Neural crest cell (in vitro differentiated cells): ENCODE measurements around the gene MED9. TPM values are rescaled to one million over a fixed set of nuclear protein-coding genes. Genes with fewer than 3 reads are reported as not detected.
"Not testable (repeated sequence)": the region's sequence is repeated elsewhere in the genome, so short reads cannot be mapped to it uniquely, and the experiment has no call there.

ENCODE experiments used
- DNase-seq: peaks from one replicate; pipeline ENCODE4 v3.0.0; 2021; ENCODE audit warnings: low read depth, mixed read lengths, low spot score
- H3K27ac Mint-ChIP-seq: one replicate; pipeline ENCODE4 v1.8.0; 2021; ENCODE audit warnings: mild to moderate bottlenecking, mixed read lengths; ENCODE audit not compliant: unreplicated experiment
- H3K27me3 Mint-ChIP-seq: 2 replicates; pipeline ENCODE4 v1.8.0; 2021; ENCODE audit warnings: low read depth, mild to moderate bottlenecking, mixed read lengths
- H3K36me3 Mint-ChIP-seq: 2 replicates; pipeline ENCODE4 v1.8.0; 2021; ENCODE audit warnings: low read depth, mild to moderate bottlenecking, mixed read lengths
- H3K4me1 Mint-ChIP-seq: 2 replicates; pipeline ENCODE4 v1.8.0; 2021; ENCODE audit warnings: mixed read lengths
- H3K4me3 Mint-ChIP-seq: one replicate; pipeline ENCODE4 v1.8.0; 2021; ENCODE audit warnings: mild to moderate bottlenecking, mixed read lengths
- H3K9me3 Mint-ChIP-seq: 2 replicates; pipeline ENCODE4 v1.8.0; 2021; ENCODE audit warnings: mixed read lengths
- CTCF ChIP-seq: fragments of 200-600 bp; sonication (generic); conservative IDR thresholded peaks from 2 replicates; pipeline ENCODE4 v1.5.0; 2021; ENCODE audit warnings: antibody characterized with exemption, mild to moderate bottlenecking
- long read RNA-seq: library from polyadenylated mRNA; unstranded; transcript quantifications from one replicate; pipeline ENCODE4 v2.0.0, GENCODE V29; 2020
- total RNA-seq: library from RNA; stranded (reverse); gene quantifications from 2 replicates; pipeline ENCODE4 v1.2.1, GENCODE V29; 2021

Gene MED9
- total RNA-seq = 20.5 and 22.2 TPM in 2 replicates
- long read RNA-seq, transcript MED9-201 (2 exons, 2,228 nt) = major isoform, 35 of 40 reads
- long read RNA-seq, partial matches to known transcripts = 0 of 40 reads
- long read RNA-seq, other reads (novel, unspliced or antisense) = 5 of 40 reads

GRCh38 chr17:17476865-17477467 is at the start of gene MED9:
Gene MED9 (plus strand): TSS chr17:17477000. CDS start chr17:17477042, 42 bp downstream.
- no peaks in the 10 kb centered on the region for H3K9me3 Mint-ChIP-seq
- DNase-seq = peak; percentile 90

GRCh38 chr17:17429222-17429621 is 47.6 kb upstream of the MED9 start:
- H3K4me1 Mint-ChIP-seq = no peaks in the 10 kb centered on the region
- H3K27ac Mint-ChIP-seq = no peak overlapping the region
- H3K9me3 Mint-ChIP-seq = peaks cover 8% of the 10 kb centered on the region
- TF ChIP-seq CTCF = no peak
- peaks cover 27% of the 10 kb centered on the region for H3K27me3 Mint-ChIP-seq
- H3K36me3 Mint-ChIP-seq = no peaks in the 10 kb centered on the region
- no peak overlapping the region for H3K4me3 Mint-ChIP-seq
- no peak for DNase-seq

More at GRCh38 chr17:17476865-17477467, at the start of gene MED9:
- TF ChIP-seq CTCF = no peak
- Mint-ChIP-seq H3K36me3 (no peaks in the 10 kb centered on the region), H3K4me1 (peaks cover 50% of the 10 kb centered on the region), H3K27me3 (no peaks in the 10 kb centered on the region), H3K4me3 (peak within 1 kb of the TSS; percentile 97), H3K27ac (peak within 1 kb of the TSS; percentile 90)

GRCh38 chr17:17430924-17431323 is 45.9 kb upstream of the MED9 start:
- not testable (repeated sequence) for H3K4me1 Mint-ChIP-seq, H3K36me3 Mint-ChIP-seq, H3K27ac Mint-ChIP-seq, H3K9me3 Mint-ChIP-seq, H3K4me3 Mint-ChIP-seq, DNase-seq
- H3K27me3 Mint-ChIP-seq = peaks cover 27% of the 10 kb centered on the region

GRCh38 chr17:17431605-17432004 is 45.2 kb upstream of the MED9 start:
- no peaks in the 10 kb centered on the region for H3K4me1 Mint-ChIP-seq
- H3K27me3 Mint-ChIP-seq = peaks cover 27% of the 10 kb centered on the region
- H3K36me3 Mint-ChIP-seq = no peaks in the 10 kb centered on the region
- peaks cover 8% of the 10 kb centered on the region for H3K9me3 Mint-ChIP-seq
- DNase-seq = no peak
- no peak for TF ChIP-seq CTCF
- no peak overlapping the region for H3K27ac Mint-ChIP-seq
- H3K4me3 Mint-ChIP-seq = no peak overlapping the region

- DNase-seq = no peak
- Mint-ChIP-seq H3K27me3 (peaks cover 23% of the 10 kb centered on the region), H3K4me3 (no peak overlapping the region), H3K9me3 (peaks cover 5% of the 10 kb centered on the region), H3K4me1 (no peaks in the 10 kb centered on the region), H3K36me3 (no peaks in the 10 kb centered on the region), H3K27ac (no peak overlapping the region)
- no peak for TF ChIP-seq CTCF
These were observed 43.6 kb upstream of the MED9 start for GRCh38 chr17:17433000-17433703.

- peaks cover 5% of the 10 kb centered on the region for H3K9me3 Mint-ChIP-seq
- H3K27ac Mint-ChIP-seq = no peak overlapping the region
- DNase-seq = no peak
- peaks cover 19% of the 10 kb centered on the region for H3K27me3 Mint-ChIP-seq
- H3K4me3 Mint-ChIP-seq = no peak overlapping the region
- no peaks in the 10 kb centered on the region for H3K4me1 Mint-ChIP-seq
- TF ChIP-seq CTCF = no peak
- H3K36me3 Mint-ChIP-seq = no peaks in the 10 kb centered on the region
These were observed 42.3 kb upstream of the MED9 start for GRCh38 chr17:17434477-17434876.
